K562 (cell line): ENCODE measurements around the gene SCARF2. TPM values are rescaled to one million over a fixed set of nuclear protein-coding genes. Genes with fewer than 3 reads are reported as not detected.

ENCODE experiments used
- ID3 ChIP-seq, 2 experiments: fragments of 250-450 bp in 1 of 2; fragments of 450-650 bp in 1 of 2; sonication (Bioruptor Pico) in 1 of 2; IDR thresholded peaks; 2 replicates each; pipeline versions ENCODE4 v1.6.1 to v1.8.0; 2016 to 2021; ENCODE audit warnings: mild to moderate bottlenecking in 2 of 2, moderate library complexity in 2 of 2, missing compliant biosample characterization in 1 of 2, missing genetic modification characterization in 1 of 2
- MAX ChIP-seq: sonication (generic); formaldehyde crosslinking; IDR thresholded peaks from 2 replicates; pipeline ENCODE4 v1.9.0; 2022; ENCODE audit warnings: mild to moderate bottlenecking, missing genetic modification reagents
- PKNOX1 ChIP-seq: fragments of 450-650 bp; IDR thresholded peaks from 2 replicates; pipeline ENCODE4 v1.6.1; 2016
- POLR2G ChIP-seq: fragments of 200-400 bp; formaldehyde crosslinking; IDR thresholded peaks from 2 replicates; pipeline ENCODE4 v1.6.1; 2017; ENCODE audit warnings: low read depth, mild to moderate bottlenecking, antibody characterized with exemption, low read length, moderate library complexity
- SP2 ChIP-seq: IDR thresholded peaks from 2 replicates; pipeline ENCODE4 v1.6.1; 2011; ENCODE audit warnings: mild to moderate bottlenecking, low read depth, low read length, moderate library complexity; ENCODE audit not compliant: poor library complexity, severe bottlenecking; ENCODE audit errors: extremely low read depth
- TEAD1 ChIP-seq, 2 experiments: fragments of 450-650 bp in 1 of 2; sonication (generic) in 1 of 2; formaldehyde crosslinking; IDR thresholded peaks; 2 replicates each; pipeline versions ENCODE4 v1.4.0 to v1.8.0; 2020 to 2022; ENCODE audit warnings: mild to moderate bottlenecking in 2 of 2, missing genetic modification reagents in 1 of 2
- THAP12 ChIP-seq: fragments of 250-450 bp; sonication (Bioruptor Pico); IDR thresholded peaks from 2 replicates; pipeline ENCODE4 v1.9.0; 2021; ENCODE audit warnings: mild to moderate bottlenecking, inconsistent platforms
- WHSC1 ChIP-seq: IDR thresholded peaks from one replicate; pipeline ENCODE4 v1.6.1; 2012; ENCODE audit warnings: low read length, control low read depth, inconsistent platforms
- ZBTB12 ChIP-seq: fragments of 250-450 bp; sonication (Bioruptor Pico); IDR thresholded peaks from 2 replicates; pipeline ENCODE4 v1.4.0; 2020
- ZBTB8A ChIP-seq: fragments of 450-650 bp; IDR thresholded peaks from 2 replicates; pipeline ENCODE4 v1.6.1; 2018; ENCODE audit warnings: mild to moderate bottlenecking, moderate library complexity; ENCODE audit not compliant: partially characterized antibody
- ZNF395 ChIP-seq: fragments of 200-800 bp; sonication (Bioruptor generic); IDR thresholded peaks from 2 replicates; pipeline ENCODE4 v1.6.1; 2017; ENCODE audit warnings: missing genetic modification characterization, missing compliant biosample characterization
- ZNF445 ChIP-seq: fragments of 250-450 bp; sonication (Bioruptor Pico); IDR thresholded peaks from 2 replicates; pipeline ENCODE4 v1.4.0; 2020; ENCODE audit warnings: low read depth, mild to moderate bottlenecking, moderate library complexity
- ZNF655 ChIP-seq: fragments of 250-450 bp; sonication (Bioruptor Pico); IDR thresholded peaks from 2 replicates; pipeline ENCODE4 v1.5.0; 2021
- ZNF740 ChIP-seq, 3 experiments: fragments of 200-800 bp in 1 of 3; sonication (Bioruptor generic) in 1 of 3; sonication (generic) in 1 of 3; formaldehyde crosslinking in 1 of 3; IDR thresholded peaks; 2 replicates each; pipeline versions ENCODE4 v1.6.1 to v1.8.0; 2016 to 2022; ENCODE audit warnings: mild to moderate bottlenecking in 2 of 3, missing compliant biosample characterization in 2 of 3, missing genetic modification characterization in 2 of 3, missing genetic modification reagents in 1 of 3
- polyA plus RNA-seq, 8 experiments: library from polyadenylated mRNA; depleted of rRNA in 4 of 8; stranded (reverse) in 5 of 8; unstranded in 3 of 8; fragments of >200 nt; fragmentation: Nextera tagmentation in 2 of 8; fragmentation: Illumina TruSeq in 1 of 8; extraction: Ambion mirVana in 2 of 8; extraction: Trizol in 1 of 8; gene quantifications; 2 replicates each; pipeline versions ENCODE4 v1.2.1 to v1.2.3, GENCODE V29; 2011 to 2014; ENCODE audit warnings: inconsistent platforms in 1 of 8, missing spikeins in 1 of 8
- total RNA-seq, 7 experiments: library from RNA; depleted of rRNA in 6 of 7; stranded (reverse); fragments of >200 nt in 6 of 7; fragmentation: Illumina TruSeq in 2 of 7; extraction: Trizol in 2 of 7; gene quantifications; 2 replicates each; pipeline versions ENCODE4 v1.2.1 to v1.2.3, GENCODE V29; 2011 to 2021; ENCODE audit warnings: low replicate concordance in 1 of 7

SCARF2 gene
- total and polyA plus RNA-seq, 9 of the 15 experiments (the other 6 are each of a cell fraction or from before 2014, with no cell fraction given), result 0.06 to 0.32 (median 0.21) TPM; not detected in 5

- no peak for TF ChIP-seq ZNF655
- TF ChIP-seq THAP12, result 0 out of 2 replicates have a peak, but pooled peaks have one; percentile 3
- TF ChIP-seq TEAD1 (CRISPR knock-in tag; IDR thresholded peaks at IDR 0.05), result no peak
- TF ChIP-seq ZBTB8A, result no peak
- TF ChIP-seq ID3 (CRISPR knock-in tag; IDR thresholded peaks at IDR 0.05), result no peak
- peak; percentile 23; the same call in 1 of the 2 replicates for TF ChIP-seq ID3 (tag; IDR thresholded peaks at IDR 0.05)
- TF ChIP-seq ZBTB12, result no peak
- peak; percentile 10 for TF ChIP-seq WHSC1
- peak; percentile 1 for TF ChIP-seq SP2
- peak; percentile 57 for TF ChIP-seq POLR2G
- no peak for TF ChIP-seq ZNF445 (CRISPR knock-in tag)
- TF ChIP-seq MAX (CRISPR knock-in tag), result peak; percentile 66; the same call in 1 of the 2 replicates
- TF ChIP-seq PKNOX1, result no peak
- no peak for TF ChIP-seq ZNF395 (CRISPR knock-in tag)
- peak; percentile 69; the same call in 1 of the 2 replicates for TF ChIP-seq ZNF740 (CRISPR knock-in tag; IDR thresholded peaks at IDR 0.05)
- no peak for TF ChIP-seq ZNF740 (tag; IDR thresholded peaks at IDR 0.05)
Measured at GRCh38 chr22:20441631-20442484, 4.2 kb upstream of the SCARF2 start (continued).
